Prostate gland (tissue), 2 donors: ENCODE results near the gene SAP30BP. TPM values are rescaled to one million over a fixed set of nuclear protein-coding genes. Genes with fewer than 3 reads are reported as not detected.

ENCODE experiments used
- DNase-seq: peaks from one replicate; pipeline ENCODE4 v3.0.0-alpha.2; 2019; ENCODE audit warnings: low spot score
- H3K27ac ChIP-seq, 2 donors: fragments of 200-600 bp; sonication (generic); 2 replicates each; pipeline ENCODE4 v1.5.1; 2017 to 2019
- H3K27me3 ChIP-seq: fragments of 200-600 bp; sonication (generic); replicated peaks from 2 replicates; pipeline ENCODE4 v1.5.1; 2019; ENCODE audit not compliant: insufficient read depth
- H3K36me3 ChIP-seq, 2 donors: fragments of 200-600 bp; sonication (generic); 1 replicate in 1 of 2; 2 replicates in 1 of 2; pipeline versions ENCODE4 v1.5.1 to v1.8.1; 2017 to 2019
- H3K4me1 ChIP-seq: fragments of 200-600 bp; sonication (generic); replicated peaks from 2 replicates; pipeline ENCODE4 v1.5.1; 2019
- H3K4me3 ChIP-seq, 2 donors: fragments of 200-600 bp; sonication (generic); 2 replicates each; pipeline ENCODE4 v1.5.1; 2017 to 2019
- H3K9me3 ChIP-seq: fragments of 200-600 bp; sonication (generic); 2 replicates; pipeline ENCODE4 v1.5.1; 2017
- POLR2A ChIP-seq: fragments of 450-650 bp; IDR thresholded peaks from one replicate; pipeline ENCODE4 v1.6.1; 2016; ENCODE audit warnings: antibody characterized with exemption, mild to moderate bottlenecking
- POLR2AphosphoS5 ChIP-seq: sonication (generic); formaldehyde crosslinking; IDR thresholded peaks from one replicate; pipeline ENCODE4 v1.6.1; 2017; ENCODE audit warnings: antibody characterized with exemption
- WGBS: methylation state at CpG from one replicate; pipeline ENCODE4 v1.1.5; 2018; 5-methylcytosine and 5-hydroxymethylcytosine counted together
- intact Hi-C: fragments of 100-400 bp; cut with DNase I; formaldehyde crosslinking; loops from one replicate; pipeline ENCODE4 v1.14.2; 2022
- total RNA-seq, 2 donors: library from RNA; depleted of rRNA; stranded (reverse); fragments of >200 nt; gene quantifications; one replicate each; pipeline ENCODE4 v1.1.0, GENCODE V29; 2016
- TF ChIP-seq, protein P1 (sequence below), 4 experiments: fragments of 200-600 bp in 2 of 4; fragments of 450-650 bp in 2 of 4; sonication (generic) in 2 of 4; IDR thresholded peaks; 1 replicate in 3 of 4; 2 replicates in 1 of 4; pipeline ENCODE4 v1.5.1; 2016 to 2019; ENCODE audit warnings: antibody characterized with exemption in 4 of 4, mild to moderate bottlenecking in 2 of 4, moderate library complexity in 2 of 4

The SAP30BP gene
- total RNA-seq, 2 donors from 2014 or later, result 50.4 to 72.3 TPM

DNA sequence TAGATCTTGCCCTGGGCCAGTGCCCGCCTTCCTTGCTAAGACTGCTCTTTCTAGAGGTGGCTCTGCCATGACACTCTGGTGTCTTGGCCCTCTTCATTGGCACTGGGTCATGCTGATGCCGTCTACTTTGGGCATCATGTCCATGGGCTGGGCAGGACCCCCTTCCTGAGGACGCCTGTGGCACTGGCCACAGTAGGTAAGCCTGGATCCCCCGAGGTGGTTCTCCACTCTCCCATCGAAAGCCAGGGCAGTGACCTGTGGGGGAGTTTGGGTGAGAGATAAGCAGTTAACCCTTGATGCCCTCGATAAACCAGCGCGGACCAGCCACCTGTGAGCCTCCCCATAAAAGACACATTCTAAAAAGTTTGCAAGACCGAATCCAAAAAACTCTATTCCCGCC is 34.1 kb downstream of the SAP30BP start:
- intact Hi-C loops, result no loop called here
- H3K4me3 ChIP-seq, result no peak overlapping the region
- peaks cover 6 to 10% of the 10 kb centered on the region in 2 donors for H3K36me3 ChIP-seq
- 84% methylated on average over 10 of the region's 10 CpGs for WGBS
- no peaks in the 10 kb centered on the region for H3K27me3 ChIP-seq
- peaks cover 30% of the 10 kb centered on the region for H3K4me1 ChIP-seq
- DNase-seq, result no peak
- H3K27ac ChIP-seq, result peak overlapping the region; percentile 66 to 73
- TF ChIP-seq, protein P1, sequence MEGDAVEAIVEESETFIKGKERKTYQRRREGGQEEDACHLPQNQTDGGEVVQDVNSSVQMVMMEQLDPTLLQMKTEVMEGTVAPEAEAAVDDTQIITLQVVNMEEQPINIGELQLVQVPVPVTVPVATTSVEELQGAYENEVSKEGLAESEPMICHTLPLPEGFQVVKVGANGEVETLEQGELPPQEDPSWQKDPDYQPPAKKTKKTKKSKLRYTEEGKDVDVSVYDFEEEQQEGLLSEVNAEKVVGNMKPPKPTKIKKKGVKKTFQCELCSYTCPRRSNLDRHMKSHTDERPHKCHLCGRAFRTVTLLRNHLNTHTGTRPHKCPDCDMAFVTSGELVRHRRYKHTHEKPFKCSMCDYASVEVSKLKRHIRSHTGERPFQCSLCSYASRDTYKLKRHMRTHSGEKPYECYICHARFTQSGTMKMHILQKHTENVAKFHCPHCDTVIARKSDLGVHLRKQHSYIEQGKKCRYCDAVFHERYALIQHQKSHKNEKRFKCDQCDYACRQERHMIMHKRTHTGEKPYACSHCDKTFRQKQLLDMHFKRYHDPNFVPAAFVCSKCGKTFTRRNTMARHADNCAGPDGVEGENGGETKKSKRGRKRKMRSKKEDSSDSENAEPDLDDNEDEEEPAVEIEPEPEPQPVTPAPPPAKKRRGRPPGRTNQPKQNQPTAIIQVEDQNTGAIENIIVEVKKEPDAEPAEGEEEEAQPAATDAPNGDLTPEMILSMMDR (IDR thresholded peaks at IDR 0.05), result no peak
- no peak for TF ChIP-seq POLR2A
- TF ChIP-seq POLR2AphosphoS5, result no peak
- no peaks in the 10 kb centered on the region for H3K9me3 ChIP-seq

DNA sequence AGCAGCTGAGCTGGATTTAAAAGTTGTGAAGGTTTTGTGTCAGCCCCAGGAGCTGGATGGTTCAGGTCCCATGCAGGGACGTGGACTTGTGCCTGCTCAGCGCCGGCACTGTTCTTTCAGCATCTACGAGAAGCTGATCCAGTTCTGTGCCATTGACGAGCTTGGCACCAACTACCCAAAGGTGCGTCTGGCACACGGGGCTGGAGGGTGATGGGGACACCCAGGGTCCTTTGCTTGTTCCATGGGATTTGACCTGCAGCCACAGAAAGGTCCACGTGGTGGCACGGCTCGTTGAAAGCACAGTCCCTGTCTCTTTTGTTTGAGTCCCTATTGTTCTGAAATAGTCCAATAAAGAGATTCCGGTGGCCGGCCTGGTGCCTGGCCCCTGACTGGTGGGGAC is 36.1 kb downstream of the SAP30BP start:
- TF ChIP-seq POLR2AphosphoS5 (no peak), POLR2A (no peak)
- TF ChIP-seq, protein P1 (IDR thresholded peaks at IDR 0.05), result no peak
- DNase-seq, result no peak
- H3K27ac ChIP-seq, result no peak overlapping the region
- intact Hi-C loops, result no loop called here
- peaks cover 15% of the 10 kb centered on the region for H3K4me1 ChIP-seq
- peaks cover 6 to 21% of the 10 kb centered on the region in 2 donors for H3K36me3 ChIP-seq
- no peaks in the 10 kb centered on the region for H3K9me3 ChIP-seq
- H3K27me3 ChIP-seq, result no peaks in the 10 kb centered on the region
- WGBS, result 73% methylated on average over 12 of the region's 12 CpGs
- no peak overlapping the region for H3K4me3 ChIP-seq

DNA sequence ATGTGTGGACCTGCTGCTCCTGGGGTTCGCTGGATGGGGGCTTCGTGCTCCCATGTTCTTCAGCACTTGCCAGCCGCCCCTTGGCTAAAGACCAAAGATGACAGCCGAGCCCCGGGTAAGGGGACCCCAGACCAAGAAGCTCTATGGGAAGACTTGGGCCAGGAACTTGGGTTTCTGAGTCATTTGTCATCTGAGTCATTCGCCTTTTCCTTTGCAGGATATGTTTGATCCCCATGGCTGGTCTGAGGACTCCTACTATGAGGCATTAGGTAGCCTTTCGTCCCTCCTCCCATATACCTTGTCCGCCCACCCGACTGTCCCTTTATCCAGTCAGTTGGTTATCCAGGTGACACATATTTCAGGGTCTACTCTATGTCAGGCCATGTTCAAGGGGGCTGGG is 36.5 kb downstream of the SAP30BP start:
- intact Hi-C loops, result no loop called here
- Histone ChIP-seq H3K36me3 (peaks cover 6 to 21% of the 10 kb centered on the region in 2 donors), H3K4me1 (peaks cover 13% of the 10 kb centered on the region), H3K27ac (no peak overlapping the region), H3K27me3 (no peaks in the 10 kb centered on the region), H3K4me3 (no peak overlapping the region), H3K9me3 (no peaks in the 10 kb centered on the region)
- DNase-seq, result no peak
- TF ChIP-seq, protein P1 (IDR thresholded peaks at IDR 0.05), result no peak
- TF ChIP-seq POLR2A, result no peak
- no peak for TF ChIP-seq POLR2AphosphoS5
- 83% methylated on average over 9 of the region's 9 CpGs for WGBS

DNA sequence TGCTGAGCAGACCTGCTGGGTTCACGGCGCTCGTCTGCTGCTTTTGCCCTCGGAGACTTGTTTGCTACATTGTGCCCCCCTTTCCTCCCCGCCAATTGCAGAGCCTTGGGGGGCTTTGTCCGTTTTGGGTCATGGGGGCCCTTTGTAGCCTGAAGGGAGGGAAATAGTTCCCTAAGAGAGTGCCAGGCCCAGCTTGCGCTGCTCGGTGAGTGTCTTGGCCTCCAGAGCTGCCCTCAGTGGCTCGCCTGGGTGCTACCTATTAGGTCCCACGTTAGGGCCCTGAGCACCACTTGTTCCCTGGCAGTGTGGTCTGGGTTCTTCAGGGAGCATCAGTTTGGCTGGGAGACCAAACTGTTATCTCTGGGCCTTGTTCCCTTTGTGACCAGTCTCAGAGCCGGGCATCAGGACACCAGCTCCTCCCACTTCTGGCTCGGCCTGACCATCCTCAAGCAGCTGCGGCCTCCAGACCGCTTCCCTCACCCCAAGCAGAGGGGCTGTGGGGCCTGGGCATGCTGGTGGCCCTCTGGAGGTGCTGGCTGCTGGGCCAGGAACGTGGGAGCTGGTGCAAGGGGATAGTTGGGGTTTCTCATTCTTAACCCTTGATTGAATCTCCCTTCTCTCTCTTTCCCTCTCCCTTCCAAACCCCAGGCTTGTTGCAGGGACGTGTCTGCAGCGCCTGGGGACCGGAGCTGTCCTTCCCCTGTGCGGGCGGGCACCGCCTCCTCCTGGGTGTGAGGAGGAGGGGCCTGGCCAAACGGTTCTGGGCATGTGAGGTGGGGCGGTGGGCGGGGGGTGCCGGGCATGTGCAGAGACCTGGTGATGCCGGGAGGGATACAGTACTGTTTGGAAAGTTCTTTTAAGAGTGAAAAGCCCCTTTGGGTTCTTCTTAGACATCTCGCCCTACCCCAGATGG is 38.1 kb downstream of the SAP30BP start:
- intact Hi-C loops, result no loop called here
- DNase-seq, result no peak
- WGBS, result 68% methylated on average over 27 of the region's 27 CpGs
- H3K4me3 ChIP-seq, result no peak overlapping the region
- TF ChIP-seq, protein P1 (IDR thresholded peaks at IDR 0.05), result no peak
- TF ChIP-seq POLR2A, result no peak
- no peak for TF ChIP-seq POLR2AphosphoS5
- H3K36me3 ChIP-seq, result peaks cover 6 to 21% of the 10 kb centered on the region in 2 donors
- H3K27ac ChIP-seq, result no peak overlapping the region
- no peaks in the 10 kb centered on the region for H3K4me1 ChIP-seq
- H3K9me3 ChIP-seq, result no peaks in the 10 kb centered on the region
- no peaks in the 10 kb centered on the region for H3K27me3 ChIP-seq
